Lung (tissue), 12 donors: ENCODE measurements around the gene RBM39. TPM values are rescaled to one million over a fixed set of nuclear protein-coding genes. Genes with fewer than 3 reads are reported as not detected.
"Not testable (repeated sequence)": the region's sequence is repeated elsewhere in the genome, so short reads cannot be mapped to it uniquely, and the experiment has no call there.

Source experiments
- ATAC-seq: fragments of 200-7000 bp; cut with Tn5 transposase; one replicate; pipeline ENCODE4 v1.9.1; 2020; ENCODE audit warnings: moderate number of reproducible peaks; ENCODE audit not compliant: insufficient read depth, low FRiP score
- DNase-seq, 3 donors: peaks; one replicate each; pipeline ENCODE4 v3.0.0-alpha.2; 2013 to 2017
- H3K27ac ChIP-seq, 2 donors: one replicate each; pipeline ENCODE4 v1.5.1; 2013; ENCODE audit warnings: mild to moderate bottlenecking in 2 of 2, moderate library complexity in 2 of 2, control low read depth in 1 of 2, inconsistent platforms in 1 of 2, low read depth in 1 of 2, low read length in 1 of 2
- H3K27me3 ChIP-seq, 3 donors: one replicate each; pipeline ENCODE4 v1.5.1; 2013; ENCODE audit warnings: low read length in 2 of 3; ENCODE audit not compliant: control insufficient read depth in 3 of 3, insufficient read depth in 3 of 3
- H3K36me3 ChIP-seq, 4 donors: one replicate each; pipeline ENCODE4 v1.5.1; 2013; ENCODE audit warnings: low read length in 4 of 4, mild to moderate bottlenecking in 1 of 4, moderate library complexity in 1 of 4; ENCODE audit not compliant: control insufficient read depth in 4 of 4, insufficient read depth in 4 of 4
- H3K4me1 ChIP-seq, 5 donors: one replicate each; pipeline ENCODE4 v1.5.1; 2013; ENCODE audit warnings: low read length in 5 of 5, mild to moderate bottlenecking in 2 of 5, moderate library complexity in 1 of 5; ENCODE audit not compliant: control insufficient read depth in 5 of 5, insufficient read depth in 5 of 5
- H3K4me3 ChIP-seq: one replicate; pipeline ENCODE4 v1.5.1; 2013; ENCODE audit warnings: mild to moderate bottlenecking, control low read depth, moderate library complexity
- H3K9ac ChIP-seq, 2 donors: one replicate each; pipeline ENCODE4 v1.5.1; 2013; ENCODE audit warnings: low read length in 2 of 2, control low read depth in 1 of 2; ENCODE audit not compliant: insufficient read depth in 1 of 2
- H3K9me3 ChIP-seq, 4 donors: one replicate each; pipeline ENCODE4 v1.5.1; 2013; ENCODE audit warnings: low read length in 3 of 4, mild to moderate bottlenecking in 1 of 4, moderate library complexity in 1 of 4; ENCODE audit not compliant: control insufficient read depth in 4 of 4, insufficient read depth in 3 of 4
- CTCF ChIP-seq: IDR thresholded peaks from 2 replicates; pipeline ENCODE4 v1.5.1; 2012; ENCODE audit warnings: mild to moderate bottlenecking; ENCODE audit errors: control extremely low read depth, extremely low read depth
- WGBS, 2 donors: extraction: QIAGEN DNeasy Blood & Tissue Kit; methylation state at CpG; one replicate each; pipeline ENCODE4 v1.1.7; 2013; 5-methylcytosine and 5-hydroxymethylcytosine counted together
- polyA plus RNA-seq, 2 donors: library from polyadenylated mRNA; stranded (reverse); fragments of 200-250 nt; gene quantifications; one replicate each; pipeline ENCODE4 v1.2.1, GENCODE V29; 2013
- total RNA-seq, 2 donors: library from RNA; depleted of rRNA in 1 of 2; stranded (reverse); fragments of >200 nt in 1 of 2; gene quantifications; one replicate each; pipeline ENCODE4 v1.2.1, GENCODE V29; 2014 to 2021
- donor health status: control.
- donor health status: control.
- donor health status: Bipolar disorder and iron deficiency.
- donor health status: healthy.
- donor health status: DM: yes; HTN: yes; CAD: no.

RBM39 gene
- total and polyA plus RNA-seq, 4 donors = 162 to 689 (median 356) TPM

GRCh38 chr20:35724321-35725230 is 17.5 kb downstream of the RBM39 start:
- WGBS, 2 donors = 88 to 89% methylated on average over 13 of the region's 13 CpGs
- peaks cover 51 to 78% (median 60%) of the 10 kb centered on the region in 4 donors for H3K36me3 ChIP-seq
- ATAC-seq = no peak

DNA sequence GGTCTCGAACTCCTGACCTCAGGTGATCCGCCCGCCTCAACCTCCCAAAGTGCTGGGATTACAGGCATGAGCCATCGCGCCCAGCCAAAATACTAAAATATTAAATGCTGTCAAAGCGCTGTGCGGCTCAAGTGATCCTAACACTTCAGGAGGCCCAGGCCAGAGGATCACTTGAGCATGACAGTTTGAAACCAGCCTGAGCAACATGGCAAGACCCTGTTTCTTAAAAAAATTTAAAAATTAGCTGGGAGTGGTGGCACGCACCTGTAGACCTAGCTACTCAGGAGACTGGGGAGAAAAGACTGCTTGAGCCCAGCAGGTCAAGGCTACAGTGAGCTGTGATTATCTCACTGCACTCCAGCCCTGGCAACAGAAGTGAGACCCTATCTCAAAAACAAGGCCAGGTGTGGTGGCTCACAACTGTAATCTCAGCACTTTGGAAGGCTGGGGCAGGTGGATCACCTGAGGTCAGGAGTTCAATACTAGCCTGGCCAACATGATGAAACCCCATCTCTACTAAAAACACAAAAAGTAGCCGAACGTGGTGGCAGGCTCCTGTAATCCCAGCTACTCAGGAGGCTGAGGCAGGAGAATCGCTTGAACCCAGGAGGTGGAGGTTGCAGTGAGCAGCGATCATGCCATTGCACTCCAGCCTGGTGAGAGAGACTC is 18.3 kb downstream of the RBM39 start:
- not testable (repeated sequence) for H3K4me3 ChIP-seq, H3K27ac ChIP-seq, DNase-seq, H3K27me3 ChIP-seq, H3K9ac ChIP-seq, ATAC-seq, H3K4me1 ChIP-seq, H3K9me3 ChIP-seq
- WGBS, 2 donors = 96 to 97% methylated on average over 12 of the region's 12 CpGs
- H3K36me3 ChIP-seq = peaks cover 54 to 78% (median 65%) of the 10 kb centered on the region in 4 donors

More at GRCh38 chr20:35724321-35725230, 17.5 kb downstream of the RBM39 start:
- no peak for DNase-seq
- no peaks in the 10 kb centered on the region for H3K9me3 ChIP-seq
- H3K4me3 ChIP-seq = no peak overlapping the region
- TF ChIP-seq CTCF = no peak
- no peak overlapping the region for H3K27ac ChIP-seq
- H3K4me1 ChIP-seq = peaks cover 0 to 4% (median 0%) of the 10 kb centered on the region in 5 donors
- H3K27me3 ChIP-seq = no peaks in the 10 kb centered on the region
- no peak overlapping the region for H3K9ac ChIP-seq

- ATAC-seq, H3K27ac ChIP-seq, H3K27me3 ChIP-seq, DNase-seq, H3K4me1 ChIP-seq, H3K9ac ChIP-seq, H3K4me3 ChIP-seq, H3K9me3 ChIP-seq: not testable (repeated sequence)
- H3K36me3 ChIP-seq = peaks cover 55 to 83% (median 68%) of the 10 kb centered on the region in 4 donors
- 71 to 85% methylated on average over 4 of the region's 4 CpGs for WGBS, 2 donors
Measured at GRCh38 chr20:35723275-35723639, 18.8 kb downstream of the RBM39 start.

- H3K4me3 ChIP-seq = no peak overlapping the region
- H3K36me3 ChIP-seq = peaks cover 54 to 87% (median 65%) of the 10 kb centered on the region in 4 donors
- H3K9me3 ChIP-seq = no peaks in the 10 kb centered on the region
- H3K27me3 ChIP-seq = no peaks in the 10 kb centered on the region
- DNase-seq = no peak
- H3K9ac ChIP-seq = no peak overlapping the region
- WGBS, 2 donors = 81 to 82% methylated on average over 3 of the region's 3 CpGs
- H3K4me1 ChIP-seq = peaks cover 0 to 6% (median 0%) of the 10 kb centered on the region in 5 donors
- no peak for ATAC-seq
- no peak for TF ChIP-seq CTCF
- no peak overlapping the region for H3K27ac ChIP-seq
Measured at GRCh38 chr20:35721621-35722020, 20.4 kb downstream of the RBM39 start.
